ENCODE measurements around the gene CORO2B.

Gene CORO2B

GRCh38 chr15:68595260-68595564 is 16.4 kb downstream of the CORO2B start:
- Histone ChIP-seq H3K27ac (ENCODE audit: low read length) (no peak overlapping the region), H3K36me3 (ENCODE audit: insufficient read depth, low read length) (no peaks in the 10 kb centered on the region), H3K79me2 (ENCODE audit: insufficient read depth, low read length) (no peaks in the 10 kb centered on the region), H3K4me3 (ENCODE audit: low read depth in 1 of 2, low read length in 2 of 2) (no peak overlapping the region), H3K4me1 (ENCODE audit: insufficient read depth, low read length) (no peaks in the 10 kb centered on the region), H3K9ac (ENCODE audit: low read depth, low read length) (no peak overlapping the region), H3K9me3 (ENCODE audit: insufficient read depth, low read length, severe bottlenecking) (no peaks in the 10 kb centered on the region), H3K27me3 (ENCODE audit: insufficient read depth, low read length, poor library complexity) (peaks cover 10% of the 10 kb centered on the region), H4K20me1 (ENCODE audit: insufficient read depth, low read length) (no peaks in the 10 kb centered on the region), H2AFZ (ENCODE audit: low read depth, low read length) (no peak overlapping the region), H3K4me2 (ENCODE audit: insufficient read depth, low read length) (no peak overlapping the region)
- ATAC-seq (ENCODE audit: insufficient read depth, low read depth) = no peak
- TF ChIP-seq EZH2 (IDR thresholded peaks at IDR 0.05; ENCODE audit: borderline replicate concordance, low read depth, low read length, severe bottlenecking) (no peak), CTCF (IDR thresholded peaks at IDR 0.05; ENCODE audit: borderline replicate concordance, extremely low read depth, low read length, poor library complexity, severe bottlenecking) (no peak)
- no peak for DNase-seq

DNA sequence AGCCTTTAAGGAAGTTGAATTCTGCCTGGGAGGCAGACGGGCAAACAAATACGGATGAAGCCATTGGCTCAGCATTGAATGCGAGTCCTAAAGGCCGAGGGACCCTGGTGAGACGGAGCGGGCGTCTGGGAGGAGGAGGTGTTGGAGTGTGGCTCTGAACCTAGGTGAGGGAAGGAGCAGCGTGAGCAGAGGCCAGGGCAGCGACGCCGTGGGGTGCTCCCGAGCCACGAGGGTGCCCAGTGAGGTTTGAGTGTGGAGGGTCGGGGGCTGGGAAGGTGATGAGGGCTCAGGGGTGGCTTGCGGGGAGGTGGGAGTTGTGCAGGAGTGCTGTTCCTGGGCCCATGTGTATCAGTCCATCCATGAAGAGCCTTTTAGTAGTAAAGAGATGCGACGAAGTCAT is 17.0 kb downstream of the CORO2B start:
- DNase-seq = no peak
- no peak overlapping the region for H3K9ac ChIP-seq (ENCODE audit: low read depth, low read length)
- H3K27ac ChIP-seq (ENCODE audit: low read length) = no peak overlapping the region
- no peaks in the 10 kb centered on the region for H3K9me3 ChIP-seq (ENCODE audit: insufficient read depth, low read length, severe bottlenecking)
- no peaks in the 10 kb centered on the region for H3K4me1 ChIP-seq (ENCODE audit: insufficient read depth, low read length)
- H3K27me3 ChIP-seq (ENCODE audit: insufficient read depth, low read length, poor library complexity) = peaks cover 5% of the 10 kb centered on the region
- H4K20me1 ChIP-seq (ENCODE audit: insufficient read depth, low read length) = no peaks in the 10 kb centered on the region
- no peaks in the 10 kb centered on the region for H3K36me3 ChIP-seq (ENCODE audit: insufficient read depth, low read length)
- TF ChIP-seq CTCF (IDR thresholded peaks at IDR 0.05; ENCODE audit: borderline replicate concordance, extremely low read depth, low read length, poor library complexity, severe bottlenecking) (no peak), EZH2 (IDR thresholded peaks at IDR 0.05; ENCODE audit: borderline replicate concordance, low read depth, low read length, severe bottlenecking) (no peak)
- no peak overlapping the region for H2AFZ ChIP-seq (ENCODE audit: low read depth, low read length)
- H3K4me3 ChIP-seq (ENCODE audit: low read depth in 1 of 2, low read length in 2 of 2) = no peak overlapping the region
- H3K4me2 ChIP-seq (ENCODE audit: insufficient read depth, low read length) = no peak overlapping the region
- no peak for ATAC-seq (ENCODE audit: insufficient read depth, low read depth)
- no peaks in the 10 kb centered on the region for H3K79me2 ChIP-seq (ENCODE audit: insufficient read depth, low read length)

- H3K9me3 ChIP-seq (ENCODE audit: insufficient read depth, low read length, severe bottlenecking) = no peaks in the 10 kb centered on the region
- no peaks in the 10 kb centered on the region for H3K4me1 ChIP-seq (ENCODE audit: insufficient read depth, low read length)
- no peak for DNase-seq
- H3K4me2 ChIP-seq (ENCODE audit: insufficient read depth, low read length) = no peak overlapping the region
- no peaks in the 10 kb centered on the region for H4K20me1 ChIP-seq (ENCODE audit: insufficient read depth, low read length)
- H3K9ac ChIP-seq (ENCODE audit: low read depth, low read length) = no peak overlapping the region
- no peak overlapping the region for H2AFZ ChIP-seq (ENCODE audit: low read depth, low read length)
- TF ChIP-seq CTCF (IDR thresholded peaks at IDR 0.05; ENCODE audit: borderline replicate concordance, extremely low read depth, low read length, poor library complexity, severe bottlenecking) = no peak
- no peak for TF ChIP-seq EZH2 (IDR thresholded peaks at IDR 0.05; ENCODE audit: borderline replicate concordance, low read depth, low read length, severe bottlenecking)
- no peak overlapping the region for H3K27ac ChIP-seq (ENCODE audit: low read length)
- no peaks in the 10 kb centered on the region for H3K79me2 ChIP-seq (ENCODE audit: insufficient read depth, low read length)
- H3K27me3 ChIP-seq (ENCODE audit: insufficient read depth, low read length, poor library complexity) = peaks cover 4% of the 10 kb centered on the region
- H3K36me3 ChIP-seq (ENCODE audit: insufficient read depth, low read length) = no peaks in the 10 kb centered on the region
- ATAC-seq (ENCODE audit: insufficient read depth, low read depth) = no peak
- H3K4me3 ChIP-seq (ENCODE audit: low read depth in 1 of 2, low read length in 2 of 2) = no peak overlapping the region
Observed at GRCh38 chr15:68596691-68597090, 17.9 kb downstream of the CORO2B start.

- H3K4me1 ChIP-seq (ENCODE audit: insufficient read depth, low read length) = no peaks in the 10 kb centered on the region
- H3K27me3 ChIP-seq (ENCODE audit: insufficient read depth, low read length, poor library complexity) = no peaks in the 10 kb centered on the region
- H3K9ac ChIP-seq (ENCODE audit: low read depth, low read length) = no peak overlapping the region
- H3K27ac ChIP-seq (ENCODE audit: low read length) = no peak overlapping the region
- H3K4me3 ChIP-seq (ENCODE audit: low read depth in 1 of 2, low read length in 2 of 2) = no peak overlapping the region
- H3K9me3 ChIP-seq (ENCODE audit: insufficient read depth, low read length, severe bottlenecking) = no peaks in the 10 kb centered on the region
- no peak overlapping the region for H3K4me2 ChIP-seq (ENCODE audit: insufficient read depth, low read length)
- DNase-seq (no peak), ATAC-seq (ENCODE audit: insufficient read depth, low read depth) (no peak)
- no peaks in the 10 kb centered on the region for H3K36me3 ChIP-seq (ENCODE audit: insufficient read depth, low read length)
- H2AFZ ChIP-seq (ENCODE audit: low read depth, low read length) = no peak overlapping the region
- no peaks in the 10 kb centered on the region for H3K79me2 ChIP-seq (ENCODE audit: insufficient read depth, low read length)
- TF ChIP-seq EZH2 (IDR thresholded peaks at IDR 0.05; ENCODE audit: borderline replicate concordance, low read depth, low read length, severe bottlenecking) = no peak
- no peak for TF ChIP-seq CTCF (IDR thresholded peaks at IDR 0.05; ENCODE audit: borderline replicate concordance, extremely low read depth, low read length, poor library complexity, severe bottlenecking)
- H4K20me1 ChIP-seq (ENCODE audit: insufficient read depth, low read length) = no peaks in the 10 kb centered on the region
Observed at GRCh38 chr15:68597581-68597980, 18.8 kb downstream of the CORO2B start.

All from DND-41 (cell line).